K562 (cell line): ENCODE measurements around the gene BOLA1. TPM values are rescaled to one million over a fixed set of nuclear protein-coding genes. Genes with fewer than 3 reads are reported as not detected.

Source experiments
- ADNP ChIP-seq: fragments of 200-800 bp; sonication (Bioruptor generic); IDR thresholded peaks from 2 replicates; pipeline ENCODE4 v1.6.1; 2016; ENCODE audit warnings: missing genetic modification characterization, missing compliant biosample characterization
- CAMTA2 ChIP-seq: fragments of 250-450 bp; sonication (Bioruptor Pico); conservative IDR thresholded peaks from 2 replicates; pipeline ENCODE4 v1.5.1; 2022
- CBFA2T2 ChIP-seq: fragments of 450-650 bp; conservative IDR thresholded peaks from 2 replicates; pipeline ENCODE4 v1.6.1; 2017; ENCODE audit warnings: mild to moderate bottlenecking
- CBX3 ChIP-seq, 2 experiments: IDR thresholded peaks; 1 replicate in 1 of 2; 2 replicates in 1 of 2; pipeline ENCODE4 v1.6.1; 2012; ENCODE audit warnings: inconsistent platforms in 2 of 2, low read length in 2 of 2, borderline replicate concordance in 1 of 2, control low read depth in 1 of 2
- CLOCK ChIP-seq: fragments of 250-450 bp; sonication (Bioruptor Pico); IDR thresholded peaks from 2 replicates; pipeline ENCODE4 v1.4.0; 2020; ENCODE audit warnings: mild to moderate bottlenecking, moderate library complexity, borderline replicate concordance
- KDM5B ChIP-seq: fragments of 200-600 bp; sonication (generic); IDR thresholded peaks from 2 replicates; pipeline ENCODE4 v1.6.1; 2012; ENCODE audit warnings: low read depth, mild to moderate bottlenecking, moderate library complexity, low read length, control low read depth, inconsistent platforms; ENCODE audit not compliant: insufficient replicate concordance
- MITF ChIP-seq: IDR thresholded peaks from 2 replicates; pipeline ENCODE4 v1.6.1; 2014; ENCODE audit warnings: antibody characterized with exemption
- MYBL2 ChIP-seq, 2 experiments: fragments of 450-650 bp in 1 of 2; sonication (generic) in 1 of 2; formaldehyde crosslinking in 1 of 2; IDR thresholded peaks; 2 replicates each; pipeline versions ENCODE4 v1.6.1 to v1.8.1; 2017 to 2022; ENCODE audit warnings: borderline replicate concordance in 1 of 2, inconsistent platforms in 1 of 2, low read depth in 1 of 2, mild to moderate bottlenecking in 1 of 2, missing genetic modification reagents in 1 of 2, moderate library complexity in 1 of 2
- NCOA2 ChIP-seq, 2 experiments: fragments of 450-650 bp; IDR thresholded peaks; 2 replicates each; pipeline ENCODE4 v1.6.1; 2018; ENCODE audit warnings: mild to moderate bottlenecking in 2 of 2, moderate library complexity in 1 of 2; ENCODE audit not compliant: partially characterized antibody in 2 of 2
- NUFIP1 ChIP-seq: fragments of 450-650 bp; IDR thresholded peaks from 2 replicates; pipeline ENCODE4 v1.6.1; 2018; ENCODE audit not compliant: partially characterized antibody
- PYGO2 ChIP-seq: fragments of 450-650 bp; IDR thresholded peaks from 2 replicates; pipeline ENCODE4 v1.6.1; 2016; ENCODE audit warnings: mild to moderate bottlenecking, missing genetic modification characterization, moderate library complexity, missing compliant biosample characterization
- SAFB2 ChIP-seq: fragments of 200-400 bp; formaldehyde crosslinking; IDR thresholded peaks from 2 replicates; pipeline ENCODE4 v1.6.1; 2018; ENCODE audit warnings: borderline replicate concordance, low read length, low read depth, moderate library complexity; ENCODE audit not compliant: severe bottlenecking
- SIN3A ChIP-seq, 2 experiments: fragments of 150-350 bp in 1 of 2; IDR thresholded peaks; 2 replicates each; pipeline ENCODE4 v1.6.1; 2011 to 2016; ENCODE audit warnings: borderline replicate concordance in 2 of 2, low read depth in 2 of 2, low read length in 2 of 2, mild to moderate bottlenecking in 2 of 2, moderate library complexity in 2 of 2; ENCODE audit not compliant: control insufficient read depth in 1 of 2
- SMAD2 ChIP-seq: fragments of 150-350 bp; IDR thresholded peaks from 2 replicates; pipeline ENCODE4 v1.6.1; 2014; ENCODE audit warnings: low read depth, mild to moderate bottlenecking, low read length
- SRSF7 ChIP-seq: fragments of 200-400 bp; formaldehyde crosslinking; optimal IDR thresholded peaks from 2 replicates; pipeline ENCODE3; 2017; ENCODE audit warnings: mild to moderate bottlenecking, low read depth, low read length
- TCFL5 ChIP-seq: fragments of 250-450 bp; sonication (Bioruptor Pico); conservative IDR thresholded peaks from 2 replicates; pipeline ENCODE4 v1.6.1; 2021; ENCODE audit warnings: mild to moderate bottlenecking, moderate library complexity, matching md5 sums
- TFAM ChIP-seq: fragments of 250-450 bp; sonication (Bioruptor Pico); conservative IDR thresholded peaks from 2 replicates; pipeline ENCODE4 v1.5.0; 2021; ENCODE audit warnings: mild to moderate bottlenecking, moderate library complexity
- ZNF445 ChIP-seq: fragments of 250-450 bp; sonication (Bioruptor Pico); IDR thresholded peaks from 2 replicates; pipeline ENCODE4 v1.4.0; 2020; ENCODE audit warnings: low read depth, mild to moderate bottlenecking, moderate library complexity
- ZNF57 ChIP-seq: fragments of 450-650 bp; formaldehyde crosslinking; IDR thresholded peaks from 2 replicates; pipeline ENCODE4 v1.4.0; 2020; ENCODE audit warnings: mild to moderate bottlenecking, moderate library complexity
- ZNF766 ChIP-seq: fragments of 200-800 bp; sonication (Bioruptor generic); conservative IDR thresholded peaks from 2 replicates; pipeline ENCODE4 v1.6.1; 2016; ENCODE audit warnings: missing genetic modification characterization, missing compliant biosample characterization
- ZNF79 ChIP-seq: fragments of 250-450 bp; sonication (Bioruptor Pico); IDR thresholded peaks from 2 replicates; pipeline ENCODE4 v1.4.0; 2020; ENCODE audit warnings: low read depth, mild to moderate bottlenecking, moderate library complexity
- ZSCAN32 ChIP-seq: fragments of 450-650 bp; formaldehyde crosslinking; IDR thresholded peaks from 2 replicates; pipeline ENCODE4 v1.4.0; 2020; ENCODE audit warnings: mild to moderate bottlenecking, moderate library complexity
- ZZZ3 ChIP-seq: fragments of 450-650 bp; IDR thresholded peaks from 2 replicates; pipeline ENCODE4 v1.6.1; 2016; ENCODE audit warnings: antibody characterized with exemption, mild to moderate bottlenecking, moderate library complexity
- polyA plus RNA-seq, 8 experiments: library from polyadenylated mRNA; depleted of rRNA in 4 of 8; stranded (reverse) in 5 of 8; unstranded in 3 of 8; fragments of >200 nt; fragmentation: Nextera tagmentation in 2 of 8; fragmentation: Illumina TruSeq in 1 of 8; extraction: Ambion mirVana in 2 of 8; extraction: Trizol in 1 of 8; gene quantifications; 2 replicates each; pipeline versions ENCODE4 v1.2.1 to v1.2.3, GENCODE V29; 2011 to 2014; ENCODE audit warnings: inconsistent platforms in 1 of 8, missing spikeins in 1 of 8
- total RNA-seq, 7 experiments: library from RNA; depleted of rRNA in 6 of 7; stranded (reverse); fragments of >200 nt in 6 of 7; fragmentation: Illumina TruSeq in 2 of 7; extraction: Trizol in 2 of 7; gene quantifications; 2 replicates each; pipeline versions ENCODE4 v1.2.1 to v1.2.3, GENCODE V29; 2011 to 2021; ENCODE audit warnings: low replicate concordance in 1 of 7

Gene BOLA1
- total and polyA plus RNA-seq, 9 of the 15 experiments (the other 6 are each of a cell fraction or from before 2014, with no cell fraction given): 0.18 to 1.2 (median 0.40) TPM; not detected in 2

- TF ChIP-seq MYBL2 (IDR thresholded peaks at IDR 0.05; ENCODE audit: low read depth) (no peak), MYBL2 (CRISPR knock-in tag; IDR thresholded peaks at IDR 0.05; ENCODE audit: borderline replicate concordance) (no peak), TFAM (no peak), TCFL5 (CRISPR knock-in tag) (no peak), ZNF766 (CRISPR knock-in tag) (no peak), ADNP (tag) (no peak), SRSF7 (no peak), CBX3 (IDR thresholded peaks at IDR 0.05; ENCODE audit: borderline replicate concordance in 1 of 2, low read length in 2 of 2) (peak in 1 of 2 experiments; percentile 46; a peak in 1 of 3 replicates), ZZZ3 (no peak), SMAD2 (no peak), CLOCK (no peak), SAFB2 (no peak), CAMTA2 (CRISPR knock-in tag) (peak; percentile 85), ZNF57 (CRISPR knock-in tag) (no peak), PYGO2 (tag) (no peak), ZNF79 (CRISPR knock-in tag) (no peak), CBFA2T2 (no peak), KDM5B (peak; percentile 90), MITF (no peak), ZNF445 (no peak), NUFIP1 (no peak), ZSCAN32 (CRISPR knock-in tag) (no peak), SIN3A (IDR thresholded peaks at IDR 0.05; ENCODE audit: borderline replicate concordance in 2 of 2, control insufficient read depth in 1 of 2, low read depth in 2 of 2, low read length in 2 of 2) (peak; percentile 3 to 89; a peak in 2 of 4 replicates), NCOA2 (IDR thresholded peaks at IDR 0.05; ENCODE audit: partially characterized antibody in 2 of 2) (no peak)
Measured at GRCh38 chr1:149887456-149888246, 11.7 kb upstream of the BOLA1 start (continued).
